ENCODE results near the gene APOBEC3H. TPM values are rescaled to one million over a fixed set of nuclear protein-coding genes. Genes with fewer than 3 reads are reported as not detected.
A peak's percentile ranks its signal among the peaks of the same experiment; 100 is the strongest.

Gene APOBEC3H
- total and polyA plus RNA-seq, 2 experiments from 2014 or later, result not detected

DNA sequence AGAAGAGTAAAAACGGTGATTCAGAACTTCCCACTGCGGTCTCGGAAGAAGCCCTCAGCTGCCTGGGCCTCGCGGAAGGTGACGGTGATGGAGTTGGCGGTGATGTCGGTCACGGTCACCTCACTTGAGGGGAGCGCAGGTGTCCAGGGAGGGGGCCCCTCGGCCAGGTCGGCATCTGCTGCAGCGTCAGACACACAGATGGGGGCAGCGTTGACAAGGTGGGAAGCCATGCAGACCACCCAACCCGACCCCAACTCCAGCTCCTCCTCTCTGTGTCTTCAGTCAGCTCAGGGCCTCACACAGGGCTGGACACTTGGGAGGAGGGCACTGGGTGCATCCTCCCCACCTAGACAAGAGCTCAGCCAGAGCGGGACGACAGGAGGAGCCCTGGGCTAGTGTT lies 36.8 kb downstream of the APOBEC3H start:
- peaks cover 2% of the 10 kb centered on the region; the same call in 1 of the 3 replicates for H3K9me3 Mint-ChIP-seq
- Histone ChIP-seq H3K4me3 (no peak overlapping the region), H2AFZ (no peak overlapping the region), H3K4me2 (no peak overlapping the region), H3K4me1 (ENCODE audit: insufficient read depth) (peaks cover 13% of the 10 kb centered on the region), H3K79me2 (replicated peaks; ENCODE audit: insufficient read depth) (no peaks in the 10 kb centered on the region), H3F3A (replicated peaks; ENCODE audit: low read depth) (no peaks in the 10 kb centered on the region), H3K36me3 (ENCODE audit: insufficient read depth) (no peaks in the 10 kb centered on the region), H3K27ac (ENCODE audit: low read depth) (no peak overlapping the region), H3K27me3 (ENCODE audit: insufficient read depth) (no peaks in the 10 kb centered on the region), H3K9me2 (ENCODE audit: insufficient read depth) (no peaks in the 10 kb centered on the region), H4K20me1 (replicated peaks; ENCODE audit: insufficient read depth) (no peaks in the 10 kb centered on the region)
- H3K27ac Mint-ChIP-seq, result no peak overlapping the region
- TF ChIP-seq, protein P1, sequence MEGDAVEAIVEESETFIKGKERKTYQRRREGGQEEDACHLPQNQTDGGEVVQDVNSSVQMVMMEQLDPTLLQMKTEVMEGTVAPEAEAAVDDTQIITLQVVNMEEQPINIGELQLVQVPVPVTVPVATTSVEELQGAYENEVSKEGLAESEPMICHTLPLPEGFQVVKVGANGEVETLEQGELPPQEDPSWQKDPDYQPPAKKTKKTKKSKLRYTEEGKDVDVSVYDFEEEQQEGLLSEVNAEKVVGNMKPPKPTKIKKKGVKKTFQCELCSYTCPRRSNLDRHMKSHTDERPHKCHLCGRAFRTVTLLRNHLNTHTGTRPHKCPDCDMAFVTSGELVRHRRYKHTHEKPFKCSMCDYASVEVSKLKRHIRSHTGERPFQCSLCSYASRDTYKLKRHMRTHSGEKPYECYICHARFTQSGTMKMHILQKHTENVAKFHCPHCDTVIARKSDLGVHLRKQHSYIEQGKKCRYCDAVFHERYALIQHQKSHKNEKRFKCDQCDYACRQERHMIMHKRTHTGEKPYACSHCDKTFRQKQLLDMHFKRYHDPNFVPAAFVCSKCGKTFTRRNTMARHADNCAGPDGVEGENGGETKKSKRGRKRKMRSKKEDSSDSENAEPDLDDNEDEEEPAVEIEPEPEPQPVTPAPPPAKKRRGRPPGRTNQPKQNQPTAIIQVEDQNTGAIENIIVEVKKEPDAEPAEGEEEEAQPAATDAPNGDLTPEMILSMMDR (conservative IDR thresholded peaks at IDR 0.05; ENCODE audit: low read depth in 2 of 2), result 0 out of 4 replicates have a peak, but pooled peaks of 1 of the 2 experiments have one; percentile 4
- no peak for TF ChIP-seq ZNF114 (CRISPR knock-in tag; IDR thresholded peaks at IDR 0.05)
- no peak for ATAC-seq
- DNase-seq (ENCODE audit: low spot score), result no peak
- H3K36me3 Mint-ChIP-seq (ENCODE audit: low read depth), result no peaks in the 10 kb centered on the region
- H3K4me3 Mint-ChIP-seq, result no peak overlapping the region
- peaks cover 19% of the 10 kb centered on the region for H3K27me3 Mint-ChIP-seq (ENCODE audit: insufficient read depth, low read depth, poor library complexity)
- H3K4me1 Mint-ChIP-seq, result peaks cover 34% of the 10 kb centered on the region

DNA sequence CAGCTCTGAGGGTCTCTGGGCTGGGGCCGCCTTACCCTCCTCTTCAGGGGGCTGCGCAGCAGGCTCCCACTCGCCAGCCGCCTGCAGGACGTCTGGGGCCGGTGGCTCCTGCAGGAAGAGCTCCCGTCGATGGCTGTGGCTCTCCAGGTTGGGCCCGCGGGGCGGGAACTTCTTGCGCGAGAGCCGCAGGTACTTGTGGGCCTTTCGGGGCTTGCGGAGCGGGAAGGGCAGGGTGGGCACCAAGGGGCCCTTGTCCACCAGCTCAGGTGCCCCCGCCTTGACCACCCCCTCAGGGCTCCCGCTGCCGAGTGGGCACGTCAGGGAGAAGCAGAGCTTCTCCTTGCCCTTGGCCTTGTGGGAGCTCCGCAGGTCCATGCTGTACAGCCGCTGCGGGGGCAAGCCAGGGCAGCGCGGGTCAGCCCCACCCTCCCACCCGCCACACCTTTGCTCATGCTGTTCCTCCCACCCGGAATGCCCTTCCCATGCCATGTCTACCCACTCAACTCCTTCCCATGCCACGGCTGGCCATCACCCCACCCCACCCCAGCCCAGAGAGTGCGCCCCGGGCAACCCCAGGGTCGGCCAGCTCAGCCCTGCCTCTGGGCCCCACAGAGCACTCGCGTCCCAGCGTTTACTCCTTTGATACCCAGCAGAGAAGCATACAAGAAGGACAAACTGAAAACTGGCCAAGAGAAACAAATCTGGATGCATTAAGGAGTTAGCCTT lies 37.5 kb downstream of the APOBEC3H start:
- no peaks in the 10 kb centered on the region for H3K9me3 Mint-ChIP-seq
- Histone ChIP-seq H2AFZ (no peak overlapping the region), H3K27ac (ENCODE audit: low read depth) (no peak overlapping the region), H3K4me1 (ENCODE audit: insufficient read depth) (peaks cover 13% of the 10 kb centered on the region), H3F3A (replicated peaks; ENCODE audit: low read depth) (no peaks in the 10 kb centered on the region), H3K79me2 (replicated peaks; ENCODE audit: insufficient read depth) (no peaks in the 10 kb centered on the region), H3K9me2 (ENCODE audit: insufficient read depth) (no peaks in the 10 kb centered on the region), H3K4me2 (no peak overlapping the region), H3K27me3 (ENCODE audit: insufficient read depth) (no peaks in the 10 kb centered on the region), H3K36me3 (ENCODE audit: insufficient read depth) (no peaks in the 10 kb centered on the region), H4K20me1 (replicated peaks; ENCODE audit: insufficient read depth) (no peaks in the 10 kb centered on the region), H3K4me3 (no peak overlapping the region)
- DNase-seq (ENCODE audit: low spot score), result no peak
- no peak overlapping the region for H3K4me3 Mint-ChIP-seq
- H3K4me1 Mint-ChIP-seq, result peaks cover 34% of the 10 kb centered on the region
- no peak; the same call in 2 of the 3 replicates for ATAC-seq
- TF ChIP-seq EZH2 (IDR thresholded peaks at IDR 0.05; ENCODE audit: low read depth, unreplicated experiment), result no peak
- no peak for TF ChIP-seq ZNF331 (CRISPR knock-in tag; IDR thresholded peaks at IDR 0.05; ENCODE audit: low read depth)
- TF ChIP-seq, protein P2, sequence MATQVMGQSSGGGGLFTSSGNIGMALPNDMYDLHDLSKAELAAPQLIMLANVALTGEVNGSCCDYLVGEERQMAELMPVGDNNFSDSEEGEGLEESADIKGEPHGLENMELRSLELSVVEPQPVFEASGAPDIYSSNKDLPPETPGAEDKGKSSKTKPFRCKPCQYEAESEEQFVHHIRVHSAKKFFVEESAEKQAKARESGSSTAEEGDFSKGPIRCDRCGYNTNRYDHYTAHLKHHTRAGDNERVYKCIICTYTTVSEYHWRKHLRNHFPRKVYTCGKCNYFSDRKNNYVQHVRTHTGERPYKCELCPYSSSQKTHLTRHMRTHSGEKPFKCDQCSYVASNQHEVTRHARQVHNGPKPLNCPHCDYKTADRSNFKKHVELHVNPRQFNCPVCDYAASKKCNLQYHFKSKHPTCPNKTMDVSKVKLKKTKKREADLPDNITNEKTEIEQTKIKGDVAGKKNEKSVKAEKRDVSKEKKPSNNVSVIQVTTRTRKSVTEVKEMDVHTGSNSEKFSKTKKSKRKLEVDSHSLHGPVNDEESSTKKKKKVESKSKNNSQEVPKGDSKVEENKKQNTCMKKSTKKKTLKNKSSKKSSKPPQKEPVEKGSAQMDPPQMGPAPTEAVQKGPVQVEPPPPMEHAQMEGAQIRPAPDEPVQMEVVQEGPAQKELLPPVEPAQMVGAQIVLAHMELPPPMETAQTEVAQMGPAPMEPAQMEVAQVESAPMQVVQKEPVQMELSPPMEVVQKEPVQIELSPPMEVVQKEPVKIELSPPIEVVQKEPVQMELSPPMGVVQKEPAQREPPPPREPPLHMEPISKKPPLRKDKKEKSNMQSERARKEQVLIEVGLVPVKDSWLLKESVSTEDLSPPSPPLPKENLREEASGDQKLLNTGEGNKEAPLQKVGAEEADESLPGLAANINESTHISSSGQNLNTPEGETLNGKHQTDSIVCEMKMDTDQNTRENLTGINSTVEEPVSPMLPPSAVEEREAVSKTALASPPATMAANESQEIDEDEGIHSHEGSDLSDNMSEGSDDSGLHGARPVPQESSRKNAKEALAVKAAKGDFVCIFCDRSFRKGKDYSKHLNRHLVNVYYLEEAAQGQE (IDR thresholded peaks at IDR 0.05; ENCODE audit: unreplicated experiment), result no peak
- no peak for TF ChIP-seq JUNB (IDR thresholded peaks at IDR 0.05; ENCODE audit: unreplicated experiment)
- no peak for TF ChIP-seq STAT1 (IDR thresholded peaks at IDR 0.05; ENCODE audit: unreplicated experiment)
- H3K27me3 Mint-ChIP-seq (ENCODE audit: insufficient read depth, low read depth, poor library complexity), result peaks cover 13% of the 10 kb centered on the region
- H3K36me3 Mint-ChIP-seq (ENCODE audit: low read depth), result no peaks in the 10 kb centered on the region
- no peak overlapping the region for H3K27ac Mint-ChIP-seq
